Skeletal muscle cell (primary cell): ENCODE results near the gene CA12.

Experiments
- DNase-seq: peaks from one replicate; pipeline ENCODE4 v3.0.0-alpha.2; 2010; ENCODE audit warnings: low read depth
- H3K4me3 ChIP-seq: 2 replicates; pipeline ENCODE4 v1.5.1; 2011; ENCODE audit warnings: low read depth, mild to moderate bottlenecking, control low read depth, low read length, moderate library complexity

Gene CA12

DNA sequence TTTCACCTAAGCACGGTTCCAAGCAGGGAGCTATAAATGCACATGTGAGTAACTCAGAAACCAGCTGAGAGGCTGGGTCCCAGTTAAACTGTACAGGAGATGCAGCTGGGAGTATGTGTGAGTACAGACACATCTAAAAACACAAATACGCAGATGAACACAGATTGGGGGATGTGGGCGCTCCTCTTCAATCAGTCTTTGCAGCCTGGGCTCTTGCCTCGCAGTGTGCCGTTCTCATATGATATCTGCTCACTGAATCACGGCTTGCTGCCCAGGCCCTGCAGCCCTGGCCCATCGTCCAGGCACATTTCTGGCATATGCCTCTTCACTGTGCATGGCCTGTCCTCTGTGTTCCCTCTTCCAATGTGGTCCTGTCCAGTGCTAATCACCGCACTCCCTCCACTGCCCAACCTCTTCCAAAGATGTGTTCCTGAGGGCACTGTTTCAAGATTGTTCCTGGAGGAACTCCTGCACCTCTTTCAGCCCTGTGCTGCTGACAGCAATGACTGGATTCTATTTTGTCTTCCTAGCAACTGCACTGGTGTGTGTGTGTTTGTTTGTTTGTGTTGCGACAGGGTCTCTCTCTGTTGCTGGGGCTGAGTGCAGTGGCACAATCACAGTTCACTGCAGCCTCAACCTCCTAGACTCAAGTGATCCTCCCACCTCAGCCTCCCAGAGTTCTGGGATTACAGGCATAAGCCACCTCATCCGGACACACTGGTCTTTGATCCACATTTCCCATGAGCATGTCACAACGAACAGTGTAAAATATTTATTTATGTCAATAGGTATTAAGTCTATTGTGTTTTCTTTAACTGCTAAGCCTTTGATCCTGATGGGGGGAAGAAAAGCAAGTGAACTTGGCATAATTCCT lies 17.0 kb downstream of the CA12 start:
- DNase-seq: no peak
- no peak overlapping the region for H3K4me3 ChIP-seq

DNA sequence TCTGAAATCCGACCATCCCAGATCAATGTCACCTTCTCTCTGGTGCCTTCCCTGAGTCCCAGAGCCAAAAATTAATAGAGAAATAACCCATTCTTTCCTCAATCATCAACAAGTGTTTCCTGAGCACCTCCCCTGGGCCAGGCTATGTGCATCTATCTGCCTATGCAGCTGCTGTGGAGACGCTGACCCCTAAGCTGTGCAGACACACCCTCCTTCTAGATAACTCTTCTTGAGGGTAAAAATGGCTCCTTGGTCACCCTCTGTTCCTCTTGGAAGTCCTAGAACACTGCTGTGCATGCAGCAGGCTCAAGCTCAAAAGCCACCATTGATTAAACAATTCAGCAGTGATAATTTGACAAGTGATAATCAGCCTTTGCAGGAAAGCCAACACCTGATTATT lies 18.4 kb downstream of the CA12 start:
- DNase-seq: no peak

DNA sequence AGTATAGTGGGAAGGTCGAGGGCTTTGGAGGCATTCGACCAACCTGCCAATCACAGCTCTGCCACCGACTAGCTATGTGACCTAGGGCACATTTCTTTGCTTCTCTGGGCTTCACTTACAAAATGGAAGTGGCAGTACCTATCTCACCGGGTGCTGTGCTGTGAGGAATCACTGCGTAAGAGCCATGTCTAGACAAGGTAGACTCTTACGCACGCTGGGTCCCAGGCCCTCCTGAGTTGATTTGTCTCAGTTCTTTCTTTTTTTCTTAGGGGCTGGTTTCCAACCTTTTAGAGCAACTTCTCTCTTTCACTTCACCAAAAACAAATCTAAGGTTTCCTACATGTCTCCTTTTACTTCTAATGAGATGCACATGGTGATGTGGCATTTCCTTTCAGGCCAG lies 18.8 kb downstream of the CA12 start:
- DNase-seq: no peak
- H3K4me3 ChIP-seq: no peak overlapping the region

More for the DNA sequence above, 18.4 kb downstream of the CA12 start:
- no peak overlapping the region for H3K4me3 ChIP-seq

DNA sequence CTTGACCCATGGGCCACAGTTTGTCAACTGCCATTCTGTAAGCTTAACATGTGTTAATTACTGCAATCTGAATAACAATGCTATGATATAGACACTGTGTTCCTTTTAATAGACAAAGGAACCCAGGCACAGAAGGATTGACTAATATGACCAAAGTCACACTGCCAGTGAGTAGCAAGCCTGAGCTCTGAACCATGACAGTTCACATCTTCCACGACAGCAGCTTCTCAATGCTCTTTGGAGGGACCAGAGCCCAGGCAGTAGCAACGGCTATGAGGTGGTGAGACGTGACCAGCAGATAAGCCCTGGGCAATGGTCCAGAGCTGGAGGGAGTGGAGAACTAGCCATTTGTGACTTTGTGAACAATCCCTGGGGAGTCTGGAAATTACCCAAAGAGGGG lies 19.4 kb downstream of the CA12 start:
- no peak overlapping the region for H3K4me3 ChIP-seq
- no peak for DNase-seq

DNA sequence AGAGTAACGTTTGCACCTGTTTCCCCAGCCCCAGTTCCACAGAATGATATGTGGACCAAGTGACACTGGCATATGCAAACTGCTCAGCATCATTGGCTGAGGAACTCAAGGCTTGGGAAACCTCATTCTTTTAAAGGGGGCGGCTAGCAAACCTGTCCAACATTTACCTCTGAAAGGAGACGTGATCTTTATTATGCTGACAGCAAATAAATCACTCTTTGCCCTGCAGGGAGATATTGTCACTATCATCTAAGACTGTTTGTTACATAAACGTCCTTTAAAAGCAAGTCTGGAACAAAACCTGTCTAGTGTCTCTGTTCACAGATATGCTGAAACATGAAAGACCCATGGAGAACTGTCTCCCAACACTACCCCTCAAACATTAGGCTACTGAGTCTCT lies 21.5 kb downstream of the CA12 start:
- no peak overlapping the region for H3K4me3 ChIP-seq
- DNase-seq: no peak

DNA sequence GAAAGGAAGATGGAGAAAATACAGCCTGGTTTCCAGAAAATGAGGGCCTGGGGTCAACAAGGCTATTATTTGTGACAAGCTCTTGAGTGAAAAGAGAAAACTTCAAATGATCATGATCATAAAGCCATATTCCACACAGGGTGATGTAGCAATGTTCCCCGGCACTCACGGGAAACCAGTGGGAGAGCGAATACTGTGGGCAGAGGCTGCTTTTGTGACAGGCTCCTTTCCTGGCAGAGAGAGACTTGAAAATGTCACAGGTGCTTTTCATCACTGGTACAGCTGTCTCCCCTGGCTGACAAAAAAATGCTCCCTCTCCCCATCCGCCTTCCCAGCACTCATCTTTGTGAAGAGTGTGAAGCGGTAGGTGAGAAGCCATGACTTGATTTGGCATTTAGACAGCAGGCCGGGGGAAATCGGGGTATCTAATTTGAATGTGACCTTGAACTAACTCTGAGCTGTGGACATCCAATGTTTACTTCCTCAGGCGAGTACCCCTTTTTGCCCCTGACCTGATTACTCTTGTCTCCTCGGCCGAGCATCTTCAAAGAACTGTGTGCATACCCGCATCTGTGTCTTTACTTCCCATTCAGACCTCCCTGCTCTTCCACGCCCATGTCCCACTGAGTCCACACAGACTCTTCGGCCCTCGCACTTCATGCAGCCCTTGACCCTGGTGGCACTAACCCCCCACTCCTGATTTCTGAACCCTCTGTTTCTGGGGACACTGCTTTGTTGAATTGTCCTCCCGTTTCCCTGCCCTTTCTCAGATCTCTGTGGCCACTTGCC lies 23.2 kb downstream of the CA12 start:
- DNase-seq: no peak

DNA sequence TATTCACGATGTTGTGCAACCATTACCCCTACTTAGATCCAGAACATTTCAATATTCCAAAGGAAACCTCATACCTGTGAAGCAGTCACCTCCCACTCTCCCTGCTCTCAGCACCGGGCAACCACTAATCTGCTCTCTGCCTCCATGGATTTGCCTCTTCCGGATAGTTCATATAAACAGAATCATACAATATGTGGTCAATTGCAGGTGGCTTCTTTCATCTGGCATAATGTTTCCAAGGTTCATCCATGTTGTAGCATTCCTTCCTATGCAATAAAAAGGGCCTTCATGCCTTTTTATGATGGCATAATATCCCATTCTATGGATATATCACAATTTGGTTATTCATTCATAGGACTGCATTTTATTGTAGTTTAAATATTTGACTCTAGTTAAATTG lies 23.9 kb downstream of the CA12 start:
- DNase-seq: no peak
- no peak overlapping the region for H3K4me3 ChIP-seq

More for the DNA sequence above, 23.2 kb downstream of the CA12 start:
- no peak overlapping the region for H3K4me3 ChIP-seq

DNA sequence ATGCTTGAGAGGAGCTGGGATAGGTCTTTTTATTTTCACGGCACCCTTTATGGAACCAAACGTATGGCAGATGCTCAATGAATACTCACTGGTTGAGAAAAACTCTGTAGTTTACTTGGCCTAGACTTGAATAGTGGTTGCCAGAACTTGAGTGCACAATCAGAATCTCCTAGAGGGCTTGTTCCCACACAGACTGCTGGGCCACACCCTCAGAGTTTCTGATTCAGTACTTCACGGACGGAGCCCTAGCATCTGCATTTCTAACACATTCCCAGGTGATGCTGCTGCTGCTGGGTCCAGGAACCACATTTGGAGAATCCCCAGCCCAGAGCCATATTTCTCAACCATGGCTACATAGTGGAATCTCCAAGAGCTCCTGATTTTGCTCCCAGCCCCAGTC lies 24.6 kb downstream of the CA12 start:
- no peak overlapping the region for H3K4me3 ChIP-seq
- no peak for DNase-seq

DNA sequence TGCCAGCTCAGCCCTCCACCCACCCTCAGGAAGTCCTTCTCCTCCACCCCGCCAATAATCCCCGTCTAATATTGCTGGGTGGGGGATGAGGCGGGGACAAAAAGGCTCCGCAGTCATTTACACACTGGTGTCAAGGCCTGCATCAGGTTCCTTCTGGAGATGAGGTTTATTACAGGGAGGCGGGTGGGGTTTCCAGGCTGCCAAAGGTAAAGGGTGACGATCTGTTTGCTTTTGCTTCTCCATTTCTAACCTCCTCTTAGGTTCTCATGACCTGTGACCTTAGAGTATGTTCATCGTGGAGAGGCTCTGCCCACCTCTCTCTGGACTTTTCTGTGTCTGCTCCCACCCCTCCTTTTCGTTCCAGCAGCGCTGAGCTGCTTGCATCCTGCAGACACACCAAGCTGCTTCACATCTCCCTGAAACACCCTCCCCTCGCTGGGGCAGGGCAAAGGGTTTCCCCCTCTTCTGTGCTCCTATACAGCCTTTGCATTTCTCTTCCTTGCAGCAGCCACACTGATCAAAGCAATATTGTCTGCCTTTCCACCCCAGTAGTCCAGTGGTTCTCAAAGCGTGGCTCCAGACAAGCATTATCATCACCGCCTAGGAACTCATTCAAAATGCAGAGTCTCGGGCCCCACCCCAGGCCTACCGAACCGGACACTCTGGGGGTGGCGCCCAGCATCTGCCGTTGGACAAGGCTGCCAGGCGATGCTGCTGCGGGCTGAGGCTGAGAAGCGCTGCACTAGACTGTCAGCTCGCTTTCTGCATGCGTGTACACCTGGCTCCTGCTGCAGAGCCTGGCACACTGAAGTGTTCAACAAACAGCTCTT lies 26.6 kb downstream of the CA12 start:
- no peak for DNase-seq
- H3K4me3 ChIP-seq: no peak overlapping the region

DNA sequence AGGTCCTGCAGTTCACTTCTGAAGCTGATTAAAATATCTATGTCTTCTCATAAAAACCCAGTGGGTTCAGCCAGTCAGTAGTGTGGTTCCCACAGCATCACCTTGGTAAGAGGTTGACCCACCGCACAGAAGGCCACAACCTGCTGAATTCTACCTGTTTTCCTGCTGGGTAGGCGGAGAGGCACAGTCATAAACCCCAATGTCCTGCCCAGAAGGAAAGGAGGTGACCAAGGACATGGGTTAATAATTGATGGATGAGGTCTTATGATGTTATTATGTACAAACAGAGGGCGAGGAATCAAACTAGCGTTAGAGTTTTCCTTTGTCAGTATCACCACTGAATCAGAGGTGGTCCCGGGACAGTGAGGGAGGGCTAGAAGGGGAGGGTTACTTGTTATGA lies 27.8 kb downstream of the CA12 start:
- H3K4me3 ChIP-seq: no peak overlapping the region
- no peak for DNase-seq

DNA sequence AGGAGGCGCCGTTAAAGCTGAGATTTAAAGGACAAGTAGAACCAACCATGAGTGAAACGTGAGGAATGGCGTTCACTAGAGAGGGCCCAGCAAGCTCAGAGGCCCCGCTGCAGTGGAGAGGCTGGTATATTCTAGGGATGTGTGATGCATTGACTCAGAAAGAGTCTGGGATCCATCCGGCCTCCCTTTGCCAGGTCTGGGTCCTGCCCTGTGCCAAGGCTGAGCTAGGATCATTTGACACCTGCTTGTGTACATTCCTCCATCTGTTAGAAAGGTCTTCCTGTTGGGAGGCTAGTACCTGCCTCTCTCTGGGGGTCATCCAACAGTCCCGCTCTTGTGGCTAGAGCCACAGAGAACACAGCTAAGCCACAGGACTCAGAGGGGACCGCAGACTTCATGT lies 28.4 kb downstream of the CA12 start:
- no peak overlapping the region for H3K4me3 ChIP-seq
- no peak for DNase-seq

DNA sequence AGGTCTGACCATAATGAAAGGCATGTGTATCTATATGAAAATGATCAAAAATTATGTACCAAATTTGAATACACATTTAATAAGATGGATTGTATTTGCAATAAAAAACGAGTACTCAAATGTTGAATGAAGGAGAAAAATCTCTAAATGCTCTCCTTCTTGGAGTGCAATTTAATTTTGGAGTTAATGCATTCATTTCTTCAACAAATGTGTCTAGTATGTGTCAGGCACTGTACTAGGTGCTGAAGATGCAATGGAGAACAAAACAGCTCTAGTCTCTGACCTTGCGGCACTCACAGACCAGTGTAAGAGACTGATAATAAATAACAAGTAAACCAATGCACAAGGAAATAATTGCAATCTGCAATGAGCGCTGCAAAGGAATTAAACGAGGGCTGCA lies 28.8 kb downstream of the CA12 start:
- H3K4me3 ChIP-seq: no peak overlapping the region
- no peak for DNase-seq

DNA sequence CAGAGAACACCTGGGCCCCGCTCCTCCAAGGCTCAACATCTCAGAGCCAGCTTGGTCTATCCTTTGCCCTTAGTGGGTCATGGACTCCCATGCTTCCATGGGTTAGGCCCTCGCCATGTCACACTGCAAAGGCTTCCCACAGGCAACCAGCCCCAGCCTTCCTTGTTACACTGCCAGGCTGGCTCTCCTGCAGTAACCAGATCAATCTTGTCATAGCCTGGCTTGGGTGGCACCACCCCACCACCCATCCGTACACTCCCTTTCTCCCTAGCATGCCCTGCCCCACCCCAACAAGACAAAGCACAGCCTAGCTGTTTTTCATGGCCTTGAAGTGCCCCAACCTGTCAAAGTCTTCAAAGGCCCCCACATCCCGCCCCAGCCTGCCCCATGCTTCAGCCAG lies 30.5 kb downstream of the CA12 start:
- no peak overlapping the region for H3K4me3 ChIP-seq

DNA sequence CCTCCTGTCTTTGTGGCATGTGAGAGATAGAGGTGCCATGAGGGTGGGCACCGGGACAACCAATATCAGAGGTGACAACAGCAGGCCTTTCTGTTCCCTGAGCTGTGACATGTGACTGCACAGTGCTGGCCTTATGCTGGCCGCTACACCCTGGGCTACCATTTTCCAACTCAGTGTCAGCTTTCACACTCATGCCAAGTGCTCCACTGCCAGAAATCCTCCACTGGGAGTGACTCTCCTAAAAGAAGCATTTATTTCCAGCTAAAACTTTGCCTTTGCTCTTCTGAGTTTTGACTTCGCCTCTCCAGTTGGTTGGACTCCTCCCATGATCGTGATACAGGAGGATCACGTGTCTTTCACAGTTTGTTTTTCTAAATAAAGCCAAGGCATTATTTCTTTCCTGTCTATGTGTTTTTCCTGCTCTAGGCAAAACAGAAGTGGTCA lies 31.4 kb downstream of the CA12 start:
- no peak overlapping the region for H3K4me3 ChIP-seq
- DNase-seq: no peak

More for the DNA sequence above, 30.5 kb downstream of the CA12 start:
- DNase-seq: no peak

DNA sequence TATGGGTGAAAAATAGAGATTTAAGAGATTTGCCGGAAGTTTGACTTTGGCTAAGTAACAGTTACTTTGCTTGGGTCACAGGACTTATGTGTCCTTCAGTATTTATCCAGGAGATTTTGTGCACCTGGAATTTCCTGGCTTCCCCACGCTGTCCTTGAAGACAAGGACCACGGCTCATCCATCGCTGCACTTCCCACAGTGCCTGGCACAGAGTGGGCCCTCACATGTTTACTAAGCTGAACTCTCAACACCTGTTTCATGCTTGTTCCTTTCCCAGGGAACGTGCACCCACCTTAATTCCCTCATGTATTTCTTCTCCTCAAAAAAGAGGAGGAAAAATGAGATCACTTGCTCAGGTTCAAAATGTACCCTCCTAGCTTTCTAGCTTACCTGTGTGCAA lies 32.0 kb downstream of the CA12 start:
- no peak overlapping the region for H3K4me3 ChIP-seq
- no peak for DNase-seq

DNA sequence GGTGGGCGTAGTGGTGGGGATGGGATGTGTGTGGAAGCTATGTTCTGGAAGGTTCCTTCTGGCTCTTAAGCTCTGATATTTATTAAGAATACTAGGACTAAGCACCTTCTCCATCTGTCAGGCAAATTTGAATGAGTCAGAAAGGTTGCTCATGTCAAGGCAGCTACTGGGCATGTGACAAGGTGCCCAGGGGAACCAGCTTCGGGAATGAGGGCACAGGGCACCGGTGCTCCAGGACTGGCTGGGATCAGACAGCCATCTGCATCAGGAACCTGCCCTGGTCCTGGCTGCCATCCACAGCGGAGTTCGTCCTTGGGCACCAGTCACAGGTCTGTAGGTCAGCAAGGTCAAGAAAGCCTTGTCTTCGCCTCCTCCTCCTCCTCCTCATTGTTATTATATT lies 32.5 kb downstream of the CA12 start:
- no peak overlapping the region for H3K4me3 ChIP-seq
- no peak for DNase-seq

DNA sequence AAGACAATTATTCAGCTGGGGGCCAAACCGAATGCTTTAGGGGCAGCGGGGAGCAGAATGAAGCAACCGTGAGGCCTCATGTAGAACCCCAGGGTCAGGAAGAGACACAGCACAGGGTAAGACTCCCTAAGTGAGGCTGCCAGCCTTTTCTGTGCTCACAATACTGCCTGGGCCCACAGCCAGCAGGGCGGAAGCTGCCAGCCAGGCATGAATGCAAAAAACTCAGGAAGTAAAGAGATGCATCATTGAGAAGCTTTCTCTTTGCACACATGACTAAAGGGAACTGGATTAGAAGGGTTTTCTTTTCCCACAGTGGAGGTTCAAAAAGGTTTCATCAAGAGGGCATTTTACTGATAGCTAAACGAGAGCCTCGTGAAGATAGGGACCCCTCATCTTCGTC lies 33.3 kb downstream of the CA12 start:
- DNase-seq: no peak
- no peak overlapping the region for H3K4me3 ChIP-seq

DNA sequence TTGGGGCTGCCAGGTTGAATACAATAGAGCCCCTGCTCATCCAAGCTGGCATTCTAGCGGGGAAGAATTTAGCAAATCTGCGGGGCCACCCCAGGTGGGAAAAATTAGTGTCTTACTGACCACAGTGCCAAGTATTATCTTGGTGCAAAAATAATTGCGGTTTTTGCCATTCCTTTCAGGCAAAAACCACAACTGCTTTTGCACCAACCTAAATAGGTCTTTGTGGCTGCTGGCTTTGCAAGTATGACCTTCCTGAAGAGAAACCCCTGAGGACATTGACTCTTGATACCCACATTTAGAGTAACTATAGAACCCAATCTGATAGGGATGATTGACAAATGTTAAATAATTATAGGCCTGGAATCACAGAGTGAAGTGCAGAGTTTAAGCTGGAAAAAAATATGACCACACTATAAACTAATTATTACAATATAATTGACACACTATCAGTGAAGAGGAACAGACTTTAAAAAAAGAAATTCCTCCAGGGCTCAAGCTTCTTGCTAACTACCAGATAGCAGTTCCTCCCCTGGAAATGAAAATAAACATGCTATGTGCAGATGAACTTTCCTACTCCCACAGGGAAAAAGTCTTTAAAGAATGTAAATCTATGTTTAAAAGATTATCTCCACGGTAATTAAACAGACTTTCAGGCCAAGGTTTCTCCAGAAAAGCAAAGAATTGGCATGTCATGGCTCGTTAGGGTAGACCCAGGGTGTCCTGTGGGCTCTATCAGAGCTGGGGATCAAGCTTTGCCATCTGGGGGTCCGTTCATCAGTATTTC lies 34.4 kb downstream of the CA12 start:
- DNase-seq: no peak

DNA sequence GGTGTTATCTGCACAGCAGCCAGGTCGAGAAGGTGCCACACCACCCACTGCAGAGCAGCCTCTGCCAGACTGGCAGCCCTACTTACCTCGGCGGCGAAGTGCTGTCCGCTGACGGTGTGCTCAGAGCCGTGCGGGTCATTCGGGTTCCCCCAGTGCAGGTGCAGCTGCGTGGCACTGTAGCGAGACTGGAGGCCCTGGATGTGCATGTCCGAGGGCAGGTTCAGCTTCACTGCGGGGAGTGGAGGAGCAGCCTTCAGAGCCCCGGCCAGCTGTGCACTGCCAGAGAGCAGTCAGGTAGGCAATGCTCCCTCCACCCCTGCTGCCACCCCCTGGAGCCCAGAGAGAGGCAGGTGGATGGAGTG lies 36.3 kb downstream of the CA12 start:
- no peak overlapping the region for H3K4me3 ChIP-seq
- no peak for DNase-seq

More for the DNA sequence above, 34.4 kb downstream of the CA12 start:
- H3K4me3 ChIP-seq: no peak overlapping the region
